ENCODE data around the gene P2RY13. TPM values are rescaled to one million over a fixed set of nuclear protein-coding genes. Genes with fewer than 3 reads are reported as not detected.

Gene P2RY13
- polyA plus RNA-seq, 1 experiment: not detected

- H3K27me3 ChIP-seq (ENCODE audit: control insufficient read depth, insufficient read depth, low read length): no peaks in the 10 kb centered on the region
- POLR2A ChIA-PET: no interaction called here
- TF ChIP-seq, protein P1, sequence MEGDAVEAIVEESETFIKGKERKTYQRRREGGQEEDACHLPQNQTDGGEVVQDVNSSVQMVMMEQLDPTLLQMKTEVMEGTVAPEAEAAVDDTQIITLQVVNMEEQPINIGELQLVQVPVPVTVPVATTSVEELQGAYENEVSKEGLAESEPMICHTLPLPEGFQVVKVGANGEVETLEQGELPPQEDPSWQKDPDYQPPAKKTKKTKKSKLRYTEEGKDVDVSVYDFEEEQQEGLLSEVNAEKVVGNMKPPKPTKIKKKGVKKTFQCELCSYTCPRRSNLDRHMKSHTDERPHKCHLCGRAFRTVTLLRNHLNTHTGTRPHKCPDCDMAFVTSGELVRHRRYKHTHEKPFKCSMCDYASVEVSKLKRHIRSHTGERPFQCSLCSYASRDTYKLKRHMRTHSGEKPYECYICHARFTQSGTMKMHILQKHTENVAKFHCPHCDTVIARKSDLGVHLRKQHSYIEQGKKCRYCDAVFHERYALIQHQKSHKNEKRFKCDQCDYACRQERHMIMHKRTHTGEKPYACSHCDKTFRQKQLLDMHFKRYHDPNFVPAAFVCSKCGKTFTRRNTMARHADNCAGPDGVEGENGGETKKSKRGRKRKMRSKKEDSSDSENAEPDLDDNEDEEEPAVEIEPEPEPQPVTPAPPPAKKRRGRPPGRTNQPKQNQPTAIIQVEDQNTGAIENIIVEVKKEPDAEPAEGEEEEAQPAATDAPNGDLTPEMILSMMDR (IDR thresholded peaks at IDR 0.05; ENCODE audit: insufficient read depth, low read depth, low read length): no peak
- CTCF ChIA-PET: no interaction called here
- no peak overlapping the region for H3K4me3 ChIP-seq (ENCODE audit: low read depth, low read length)
- no peaks in the 10 kb centered on the region for H3K36me3 ChIP-seq (ENCODE audit: control insufficient read depth, insufficient read depth, low read length)
- DNase-seq (ENCODE audit: low read depth): no peak
These were observed 14.2 kb downstream of the P2RY13 start for GRCh38 chr3:151315136-151315535.

- CTCF ChIA-PET: no interaction called here
- TF ChIP-seq, protein P1 (IDR thresholded peaks at IDR 0.05; ENCODE audit: insufficient read depth, low read depth, low read length): no peak
These were observed 14.8 kb downstream of the P2RY13 start for GRCh38 chr3:151314593-151314992.

DNA sequence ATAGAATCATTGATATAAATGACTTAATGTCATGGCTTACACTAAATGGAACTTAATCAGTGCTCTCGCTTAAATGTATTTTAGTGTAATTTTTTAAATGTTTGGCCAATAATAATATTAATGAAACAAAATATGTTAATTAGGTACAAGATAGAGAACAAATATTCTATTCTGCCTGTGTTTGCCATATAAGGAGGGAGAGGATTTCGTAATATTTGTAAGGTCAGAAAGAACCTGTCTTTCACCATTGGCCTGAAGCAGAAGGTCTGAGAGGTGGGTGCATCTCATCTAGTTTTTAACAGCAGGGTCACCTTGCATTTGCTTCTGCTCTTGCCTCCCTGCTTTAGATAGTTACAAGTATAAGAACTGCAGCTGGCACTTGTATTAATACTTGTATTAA, 15.2 kb downstream of the P2RY13 start:
- Histone ChIP-seq H3K4me3 (ENCODE audit: low read depth, low read length) (no peak overlapping the region), H3K36me3 (ENCODE audit: control insufficient read depth, insufficient read depth, low read length) (no peaks in the 10 kb centered on the region), H3K27me3 (ENCODE audit: control insufficient read depth, insufficient read depth, low read length) (no peaks in the 10 kb centered on the region)
- no peak for DNase-seq (ENCODE audit: low read depth)
- ChIA-PET CTCF (no interaction called here), POLR2A (no interaction called here)
- TF ChIP-seq, protein P1 (IDR thresholded peaks at IDR 0.05; ENCODE audit: insufficient read depth, low read depth, low read length): no peak

More at GRCh38 chr3:151314593-151314992, 14.8 kb downstream of the P2RY13 start:
- POLR2A ChIA-PET: no interaction called here
- no peaks in the 10 kb centered on the region for H3K27me3 ChIP-seq (ENCODE audit: control insufficient read depth, insufficient read depth, low read length)
- H3K36me3 ChIP-seq (ENCODE audit: control insufficient read depth, insufficient read depth, low read length): no peaks in the 10 kb centered on the region
- no peak for DNase-seq (ENCODE audit: low read depth)
- H3K4me3 ChIP-seq (ENCODE audit: low read depth, low read length): no peak overlapping the region

- no peaks in the 10 kb centered on the region for H3K27me3 ChIP-seq (ENCODE audit: control insufficient read depth, insufficient read depth, low read length)
- DNase-seq (ENCODE audit: low read depth): no peak
- TF ChIP-seq, protein P1 (IDR thresholded peaks at IDR 0.05; ENCODE audit: insufficient read depth, low read depth, low read length): no peak
- CTCF ChIA-PET: interaction anchor here (0.9 kb wide), 1 partner anchor 38 kb away, joined by 4 read pairs; no protein-coding TSS in a partner anchor
- no peak overlapping the region for H3K4me3 ChIP-seq (ENCODE audit: low read depth, low read length)
- H3K36me3 ChIP-seq (ENCODE audit: control insufficient read depth, insufficient read depth, low read length): no peaks in the 10 kb centered on the region
- POLR2A ChIA-PET: no interaction called here
These were observed 16.4 kb downstream of the P2RY13 start for GRCh38 chr3:151312972-151313371.

GRCh38 chr3:151309566-151309965, 19.8 kb downstream of the P2RY13 start:
- ChIA-PET POLR2A (no interaction called here), CTCF (interaction anchor here (0.7 to 1.3 kb wide), 2 partner anchors 9 to 130 kb away, joined by 3 read pairs; no protein-coding TSS in a partner anchor)
- no peak for DNase-seq (ENCODE audit: low read depth)
- H3K27me3 ChIP-seq (ENCODE audit: control insufficient read depth, insufficient read depth, low read length): no peaks in the 10 kb centered on the region
- H3K36me3 ChIP-seq (ENCODE audit: control insufficient read depth, insufficient read depth, low read length): no peaks in the 10 kb centered on the region
- H3K4me3 ChIP-seq (ENCODE audit: low read depth, low read length): no peak overlapping the region
- TF ChIP-seq, protein P1 (IDR thresholded peaks at IDR 0.05; ENCODE audit: insufficient read depth, low read depth, low read length): no peak
